Fibroblast of lung (primary cell): ENCODE measurements around the gene SNRPE. TPM values are rescaled to one million over a fixed set of nuclear protein-coding genes. Genes with fewer than 3 reads are reported as not detected.

Experiments used
- DNase-seq, 2 donors: peaks; one replicate each; pipeline versions ENCODE4 v3.0.0 to v3.0.0-alpha.2; 2010; ENCODE audit warnings: low read depth in 2 of 2
- H2AFZ ChIP-seq: 2 replicates; pipeline ENCODE4 v1.5.1; 2012; ENCODE audit warnings: low read length, control low read depth, inconsistent platforms
- H3K27ac ChIP-seq: 2 replicates; pipeline ENCODE4 v1.5.1; 2011; ENCODE audit warnings: low read length, control low read depth; ENCODE audit not compliant: insufficient read depth
- H3K27me3 ChIP-seq: 2 replicates; pipeline ENCODE4 v1.5.1; 2011; ENCODE audit warnings: mild to moderate bottlenecking, low read length; ENCODE audit not compliant: control insufficient read depth, insufficient read depth
- H3K36me3 ChIP-seq: 2 replicates; pipeline ENCODE4 v1.5.1; 2011; ENCODE audit warnings: low read length; ENCODE audit not compliant: control insufficient read depth, insufficient read depth
- H3K4me1 ChIP-seq: 2 replicates; pipeline ENCODE4 v1.5.1; 2011; ENCODE audit warnings: low read length; ENCODE audit not compliant: control insufficient read depth, insufficient read depth; ENCODE audit errors: extremely low read depth
- H3K4me2 ChIP-seq: 2 replicates; pipeline ENCODE4 v1.5.1; 2011; ENCODE audit warnings: low read length, control low read depth; ENCODE audit not compliant: insufficient read depth; ENCODE audit errors: extremely low read depth
- H3K4me3 ChIP-seq, 4 experiments: fragments of 200-600 bp in 1 of 4; sonication (generic) in 1 of 4; replicated peaks in 1 of 4; 2 replicates each; pipeline ENCODE4 v1.5.1; 2011 to 2016; ENCODE audit warnings: low read length in 4 of 4, low read depth in 3 of 4, mild to moderate bottlenecking in 3 of 4, control low read depth in 2 of 4, inconsistent platforms in 1 of 4, mixed read lengths in 1 of 4; ENCODE audit not compliant: insufficient read depth in 1 of 4; ENCODE audit errors: control extremely low read depth in 1 of 4
- H3K79me2 ChIP-seq: 2 replicates; pipeline ENCODE4 v1.5.1; 2012; ENCODE audit warnings: mild to moderate bottlenecking, low read length, inconsistent platforms; ENCODE audit not compliant: control insufficient read depth, insufficient read depth
- H3K9ac ChIP-seq: 2 replicates; pipeline ENCODE4 v1.5.1; 2011; ENCODE audit warnings: mild to moderate bottlenecking, low read length, control low read depth; ENCODE audit not compliant: insufficient read depth
- H3K9me3 ChIP-seq: 2 replicates; pipeline ENCODE4 v1.5.1; 2012; ENCODE audit warnings: low read depth, low read length; ENCODE audit not compliant: control insufficient read depth, insufficient read depth
- H4K20me1 ChIP-seq: 2 replicates; pipeline ENCODE4 v1.5.1; 2011; ENCODE audit warnings: low read length; ENCODE audit not compliant: control insufficient read depth, insufficient read depth; ENCODE audit errors: extremely low read depth
- CTCF ChIP-seq, 2 donors: IDR thresholded peaks in 1 of 2; conservative IDR thresholded peaks in 1 of 2; 1 replicate in 1 of 2; 2 replicates in 1 of 2; pipeline ENCODE4 v1.5.1; 2011 to 2012; ENCODE audit warnings: low read length in 2 of 2, control low read depth in 1 of 2, inconsistent platforms in 1 of 2, low read depth in 1 of 2, mild to moderate bottlenecking in 1 of 2
- EZH2 ChIP-seq: IDR thresholded peaks from 2 replicates; pipeline ENCODE4 v1.5.1; 2012; ENCODE audit warnings: low read length, control low read depth, mild to moderate bottlenecking; ENCODE audit errors: missing control alignments
- polyA plus RNA-seq, 2 donors: library from polyadenylated mRNA; depleted of rRNA in 1 of 2; stranded (reverse) in 1 of 2; unstranded in 1 of 2; fragments of >200 nt; gene quantifications; 2 replicates each; pipeline ENCODE4 v1.2.1, GENCODE V29; 2011 to 2012; ENCODE audit warnings: missing spikeins in 1 of 2
- total RNA-seq: library from RNA; depleted of rRNA; stranded (reverse); fragments of >200 nt; gene quantifications from 2 replicates; pipeline ENCODE4 v1.2.1, GENCODE V29; 2014

Gene SNRPE
- total and polyA plus RNA-seq, 2 donors (not counting 1 experiment from before 2014, with no cell fraction given), result 30.2 to 246 TPM

GRCh38 chr1:203880606-203881005, 19.2 kb downstream of the SNRPE start:
- no peak overlapping the region for H3K4me3 ChIP-seq
- peaks cover 1% of the 10 kb centered on the region for H3K36me3 ChIP-seq
- no peaks in the 10 kb centered on the region for H3K27me3 ChIP-seq
- TF ChIP-seq EZH2 (no peak), CTCF (conservative IDR thresholded peaks at IDR 0.05 in 1 of 2, IDR thresholded peaks at IDR 0.05 in 1 of 2; ENCODE audit: low read depth in 1 of 2, low read length in 2 of 2) (no peak)
- no peak for DNase-seq
- no peaks in the 10 kb centered on the region for H3K79me2 ChIP-seq
- no peak overlapping the region for H3K4me2 ChIP-seq
- no peaks in the 10 kb centered on the region for H3K4me1 ChIP-seq
- no peaks in the 10 kb centered on the region for H3K9me3 ChIP-seq
- no peak overlapping the region for H3K27ac ChIP-seq
- no peak overlapping the region for H2AFZ ChIP-seq
- no peaks in the 10 kb centered on the region for H4K20me1 ChIP-seq
- no peak overlapping the region for H3K9ac ChIP-seq

GRCh38 chr1:203888807-203889251, 27.4 kb downstream of the SNRPE start:
- no peaks in the 10 kb centered on the region for H3K79me2 ChIP-seq
- H4K20me1 ChIP-seq, result no peaks in the 10 kb centered on the region
- no peak overlapping the region for H3K9ac ChIP-seq
- peak; percentile 31 to 85 for DNase-seq
- H2AFZ ChIP-seq, result no peak overlapping the region
- no peak overlapping the region for H3K4me2 ChIP-seq
- H3K36me3 ChIP-seq, result no peaks in the 10 kb centered on the region
- TF ChIP-seq CTCF (conservative IDR thresholded peaks at IDR 0.05 in 1 of 2, IDR thresholded peaks at IDR 0.05 in 1 of 2; ENCODE audit: low read depth in 1 of 2, low read length in 2 of 2), result no peak
- no peak for TF ChIP-seq EZH2
- no peaks in the 10 kb centered on the region for H3K27me3 ChIP-seq
- H3K9me3 ChIP-seq, result no peaks in the 10 kb centered on the region
- H3K4me3 ChIP-seq, result no peak overlapping the region
- H3K4me1 ChIP-seq, result peaks cover 2% of the 10 kb centered on the region
- peak overlapping the region; percentile 31 for H3K27ac ChIP-seq

- Histone ChIP-seq H4K20me1 (no peaks in the 10 kb centered on the region), H3K9me3 (no peaks in the 10 kb centered on the region), H3K9ac (no peak overlapping the region), H3K4me3 (no peak overlapping the region), H3K36me3 (no peaks in the 10 kb centered on the region), H3K4me2 (no peak overlapping the region), H2AFZ (no peak overlapping the region), H3K4me1 (peaks cover 2% of the 10 kb centered on the region), H3K27ac (no peak overlapping the region), H3K27me3 (no peaks in the 10 kb centered on the region), H3K79me2 (no peaks in the 10 kb centered on the region)
- DNase-seq, result no peak
- TF ChIP-seq EZH2 (no peak), CTCF (conservative IDR thresholded peaks at IDR 0.05 in 1 of 2, IDR thresholded peaks at IDR 0.05 in 1 of 2; ENCODE audit: low read depth in 1 of 2, low read length in 2 of 2) (no peak)
Observed at GRCh38 chr1:203891950-203892349, 30.6 kb downstream of the SNRPE start.
